ENCODE data around the gene TIMM17A.

DNA sequence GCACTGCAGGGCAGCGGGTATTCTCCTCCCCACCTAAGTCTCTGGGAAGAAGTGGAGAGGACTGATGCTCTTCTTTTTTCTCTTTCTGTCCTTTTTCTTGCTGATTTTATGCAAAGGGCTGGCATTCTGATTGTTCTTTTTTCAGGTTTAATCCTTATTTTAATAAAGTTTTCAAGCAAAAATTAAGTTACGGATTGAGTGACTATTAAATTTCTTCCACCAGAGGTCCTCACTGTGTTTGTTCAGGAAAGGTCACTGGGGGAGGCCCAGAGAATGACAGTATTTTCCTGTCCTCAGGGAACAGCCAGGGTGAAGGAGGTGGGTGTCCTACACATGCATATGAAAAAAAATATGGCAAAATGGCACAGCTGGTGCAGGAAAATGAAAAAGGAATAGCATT lies 50.7 kb downstream of the TIMM17A start:
- TF ChIP-seq, protein P1, sequence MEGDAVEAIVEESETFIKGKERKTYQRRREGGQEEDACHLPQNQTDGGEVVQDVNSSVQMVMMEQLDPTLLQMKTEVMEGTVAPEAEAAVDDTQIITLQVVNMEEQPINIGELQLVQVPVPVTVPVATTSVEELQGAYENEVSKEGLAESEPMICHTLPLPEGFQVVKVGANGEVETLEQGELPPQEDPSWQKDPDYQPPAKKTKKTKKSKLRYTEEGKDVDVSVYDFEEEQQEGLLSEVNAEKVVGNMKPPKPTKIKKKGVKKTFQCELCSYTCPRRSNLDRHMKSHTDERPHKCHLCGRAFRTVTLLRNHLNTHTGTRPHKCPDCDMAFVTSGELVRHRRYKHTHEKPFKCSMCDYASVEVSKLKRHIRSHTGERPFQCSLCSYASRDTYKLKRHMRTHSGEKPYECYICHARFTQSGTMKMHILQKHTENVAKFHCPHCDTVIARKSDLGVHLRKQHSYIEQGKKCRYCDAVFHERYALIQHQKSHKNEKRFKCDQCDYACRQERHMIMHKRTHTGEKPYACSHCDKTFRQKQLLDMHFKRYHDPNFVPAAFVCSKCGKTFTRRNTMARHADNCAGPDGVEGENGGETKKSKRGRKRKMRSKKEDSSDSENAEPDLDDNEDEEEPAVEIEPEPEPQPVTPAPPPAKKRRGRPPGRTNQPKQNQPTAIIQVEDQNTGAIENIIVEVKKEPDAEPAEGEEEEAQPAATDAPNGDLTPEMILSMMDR (IDR thresholded peaks at IDR 0.05; ENCODE audit: insufficient read depth, low read length) = no peak
- no peak for TF ChIP-seq POLR2AphosphoS5 (IDR thresholded peaks at IDR 0.05; ENCODE audit: low read depth)
- TF ChIP-seq, protein P2, sequence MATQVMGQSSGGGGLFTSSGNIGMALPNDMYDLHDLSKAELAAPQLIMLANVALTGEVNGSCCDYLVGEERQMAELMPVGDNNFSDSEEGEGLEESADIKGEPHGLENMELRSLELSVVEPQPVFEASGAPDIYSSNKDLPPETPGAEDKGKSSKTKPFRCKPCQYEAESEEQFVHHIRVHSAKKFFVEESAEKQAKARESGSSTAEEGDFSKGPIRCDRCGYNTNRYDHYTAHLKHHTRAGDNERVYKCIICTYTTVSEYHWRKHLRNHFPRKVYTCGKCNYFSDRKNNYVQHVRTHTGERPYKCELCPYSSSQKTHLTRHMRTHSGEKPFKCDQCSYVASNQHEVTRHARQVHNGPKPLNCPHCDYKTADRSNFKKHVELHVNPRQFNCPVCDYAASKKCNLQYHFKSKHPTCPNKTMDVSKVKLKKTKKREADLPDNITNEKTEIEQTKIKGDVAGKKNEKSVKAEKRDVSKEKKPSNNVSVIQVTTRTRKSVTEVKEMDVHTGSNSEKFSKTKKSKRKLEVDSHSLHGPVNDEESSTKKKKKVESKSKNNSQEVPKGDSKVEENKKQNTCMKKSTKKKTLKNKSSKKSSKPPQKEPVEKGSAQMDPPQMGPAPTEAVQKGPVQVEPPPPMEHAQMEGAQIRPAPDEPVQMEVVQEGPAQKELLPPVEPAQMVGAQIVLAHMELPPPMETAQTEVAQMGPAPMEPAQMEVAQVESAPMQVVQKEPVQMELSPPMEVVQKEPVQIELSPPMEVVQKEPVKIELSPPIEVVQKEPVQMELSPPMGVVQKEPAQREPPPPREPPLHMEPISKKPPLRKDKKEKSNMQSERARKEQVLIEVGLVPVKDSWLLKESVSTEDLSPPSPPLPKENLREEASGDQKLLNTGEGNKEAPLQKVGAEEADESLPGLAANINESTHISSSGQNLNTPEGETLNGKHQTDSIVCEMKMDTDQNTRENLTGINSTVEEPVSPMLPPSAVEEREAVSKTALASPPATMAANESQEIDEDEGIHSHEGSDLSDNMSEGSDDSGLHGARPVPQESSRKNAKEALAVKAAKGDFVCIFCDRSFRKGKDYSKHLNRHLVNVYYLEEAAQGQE (IDR thresholded peaks at IDR 0.05; ENCODE audit: insufficient replicate concordance, low read depth) = no peak

Data from HL-60 (cell line).